A549 (cell line): ENCODE data around the gene USP17L13.
"Not testable (repeated sequence)": the region's sequence is repeated elsewhere in the genome, so short reads cannot be mapped to it uniquely, and the experiment has no call there.

Source experiments
- CBX8 ChIP-seq: fragments of 200-600 bp; sonication (generic); IDR thresholded peaks from 2 replicates; pipeline ENCODE4 v1.6.1; 2016
- CEBPB ChIP-seq, 2 experiments: fragments of >200 bp in 1 of 2; sonication (Bioruptor Twin) in 1 of 2; formaldehyde crosslinking in 1 of 2; IDR thresholded peaks; 2 replicates each; pipeline ENCODE4 v1.6.1; 2012 to 2016
- EP300 ChIP-seq, 2 experiments: fragments of >200 bp; sonication (Bioruptor Twin); formaldehyde crosslinking; IDR thresholded peaks; 2 replicates in 1 of 2; 3 replicates in 1 of 2; pipeline ENCODE4 v1.6.1; 2016 to 2017
- HOXB5 ChIP-seq: fragments of 250-450 bp; sonication (Bioruptor Pico); IDR thresholded peaks from 2 replicates; pipeline ENCODE4 v1.5.0; 2020; ENCODE audit warnings: mild to moderate bottlenecking, moderate library complexity
- KDM5A ChIP-seq: fragments of 200-600 bp; sonication (generic); IDR thresholded peaks from 2 replicates; pipeline ENCODE4 v1.6.1; 2016; ENCODE audit warnings: antibody characterized with exemption, mild to moderate bottlenecking
- MAFK ChIP-seq: fragments of 450-650 bp; IDR thresholded peaks from 2 replicates; pipeline ENCODE4 v1.6.1; 2014; ENCODE audit not compliant: partially characterized antibody
- MAX ChIP-seq: IDR thresholded peaks from 2 replicates; pipeline ENCODE4 v1.6.1; 2012
- MAZ ChIP-seq: fragments of 150-350 bp; IDR thresholded peaks from 2 replicates; pipeline ENCODE4 v1.6.1; 2014; ENCODE audit warnings: antibody characterized with exemption, low read depth, low read length, borderline replicate concordance
- POLR2A ChIP-seq: IDR thresholded peaks from 2 replicates; pipeline ENCODE4 v1.6.1; 2012; ENCODE audit warnings: mild to moderate bottlenecking, low read length
- RARB ChIP-seq: fragments of 250-450 bp; sonication (Bioruptor Pico); IDR thresholded peaks from 2 replicates; pipeline ENCODE4 v1.8.0; 2021; ENCODE audit warnings: mild to moderate bottlenecking, moderate library complexity
- RFX5 ChIP-seq: fragments of 450-650 bp; IDR thresholded peaks from 2 replicates; pipeline ENCODE4 v1.7.1; 2014; ENCODE audit warnings: antibody characterized with exemption, mild to moderate bottlenecking, moderate library complexity
- TFCP2L1 ChIP-seq: fragments of 250-450 bp; sonication (Bioruptor Pico); IDR thresholded peaks from 2 replicates; pipeline ENCODE4 v1.5.0; 2021; ENCODE audit warnings: mild to moderate bottlenecking
- TF ChIP-seq, protein P1 (sequence below): fragments of >200 bp; sonication (Bioruptor Twin); formaldehyde crosslinking; IDR thresholded peaks from 3 replicates; pipeline ENCODE4 v1.5.1; 2016
- TF ChIP-seq, protein P2 (sequence below): fragments of 200-600 bp; sonication (generic); IDR thresholded peaks from 2 replicates; pipeline ENCODE4 v1.6.1; 2016; ENCODE audit warnings: antibody characterized with exemption, mild to moderate bottlenecking, moderate library complexity

GRCh38 chr4:9219852-9220251 is 4.8 kb upstream of the USP17L13 start, which contains the start of gene USP17L12:
- TF ChIP-seq CEBPB (IDR thresholded peaks at IDR 0.05); EP300 (IDR thresholded peaks at IDR 0.05); HOXB5 (CRISPR knock-in tag); TFCP2L1; KDM5A; POLR2A; MAFK; RFX5; CBX8; RARB (CRISPR knock-in tag); MAX; MAZ: not testable (repeated sequence)
- TF ChIP-seq, protein P1, sequence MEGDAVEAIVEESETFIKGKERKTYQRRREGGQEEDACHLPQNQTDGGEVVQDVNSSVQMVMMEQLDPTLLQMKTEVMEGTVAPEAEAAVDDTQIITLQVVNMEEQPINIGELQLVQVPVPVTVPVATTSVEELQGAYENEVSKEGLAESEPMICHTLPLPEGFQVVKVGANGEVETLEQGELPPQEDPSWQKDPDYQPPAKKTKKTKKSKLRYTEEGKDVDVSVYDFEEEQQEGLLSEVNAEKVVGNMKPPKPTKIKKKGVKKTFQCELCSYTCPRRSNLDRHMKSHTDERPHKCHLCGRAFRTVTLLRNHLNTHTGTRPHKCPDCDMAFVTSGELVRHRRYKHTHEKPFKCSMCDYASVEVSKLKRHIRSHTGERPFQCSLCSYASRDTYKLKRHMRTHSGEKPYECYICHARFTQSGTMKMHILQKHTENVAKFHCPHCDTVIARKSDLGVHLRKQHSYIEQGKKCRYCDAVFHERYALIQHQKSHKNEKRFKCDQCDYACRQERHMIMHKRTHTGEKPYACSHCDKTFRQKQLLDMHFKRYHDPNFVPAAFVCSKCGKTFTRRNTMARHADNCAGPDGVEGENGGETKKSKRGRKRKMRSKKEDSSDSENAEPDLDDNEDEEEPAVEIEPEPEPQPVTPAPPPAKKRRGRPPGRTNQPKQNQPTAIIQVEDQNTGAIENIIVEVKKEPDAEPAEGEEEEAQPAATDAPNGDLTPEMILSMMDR, result not testable (repeated sequence)
- TF ChIP-seq, protein P2, sequence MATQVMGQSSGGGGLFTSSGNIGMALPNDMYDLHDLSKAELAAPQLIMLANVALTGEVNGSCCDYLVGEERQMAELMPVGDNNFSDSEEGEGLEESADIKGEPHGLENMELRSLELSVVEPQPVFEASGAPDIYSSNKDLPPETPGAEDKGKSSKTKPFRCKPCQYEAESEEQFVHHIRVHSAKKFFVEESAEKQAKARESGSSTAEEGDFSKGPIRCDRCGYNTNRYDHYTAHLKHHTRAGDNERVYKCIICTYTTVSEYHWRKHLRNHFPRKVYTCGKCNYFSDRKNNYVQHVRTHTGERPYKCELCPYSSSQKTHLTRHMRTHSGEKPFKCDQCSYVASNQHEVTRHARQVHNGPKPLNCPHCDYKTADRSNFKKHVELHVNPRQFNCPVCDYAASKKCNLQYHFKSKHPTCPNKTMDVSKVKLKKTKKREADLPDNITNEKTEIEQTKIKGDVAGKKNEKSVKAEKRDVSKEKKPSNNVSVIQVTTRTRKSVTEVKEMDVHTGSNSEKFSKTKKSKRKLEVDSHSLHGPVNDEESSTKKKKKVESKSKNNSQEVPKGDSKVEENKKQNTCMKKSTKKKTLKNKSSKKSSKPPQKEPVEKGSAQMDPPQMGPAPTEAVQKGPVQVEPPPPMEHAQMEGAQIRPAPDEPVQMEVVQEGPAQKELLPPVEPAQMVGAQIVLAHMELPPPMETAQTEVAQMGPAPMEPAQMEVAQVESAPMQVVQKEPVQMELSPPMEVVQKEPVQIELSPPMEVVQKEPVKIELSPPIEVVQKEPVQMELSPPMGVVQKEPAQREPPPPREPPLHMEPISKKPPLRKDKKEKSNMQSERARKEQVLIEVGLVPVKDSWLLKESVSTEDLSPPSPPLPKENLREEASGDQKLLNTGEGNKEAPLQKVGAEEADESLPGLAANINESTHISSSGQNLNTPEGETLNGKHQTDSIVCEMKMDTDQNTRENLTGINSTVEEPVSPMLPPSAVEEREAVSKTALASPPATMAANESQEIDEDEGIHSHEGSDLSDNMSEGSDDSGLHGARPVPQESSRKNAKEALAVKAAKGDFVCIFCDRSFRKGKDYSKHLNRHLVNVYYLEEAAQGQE, result not testable (repeated sequence)
